GM18909 (cell line): ENCODE measurements around the gene VASP.

Experiments used
- ATAC-seq: cut with Tn5 transposase; IDR thresholded peaks from one replicate; pipeline ENCODE4 v1.9.1; 2021; ENCODE audit warnings: mild to moderate bottlenecking; ENCODE audit not compliant: unreplicated experiment, poor library complexity

Gene VASP

DNA sequence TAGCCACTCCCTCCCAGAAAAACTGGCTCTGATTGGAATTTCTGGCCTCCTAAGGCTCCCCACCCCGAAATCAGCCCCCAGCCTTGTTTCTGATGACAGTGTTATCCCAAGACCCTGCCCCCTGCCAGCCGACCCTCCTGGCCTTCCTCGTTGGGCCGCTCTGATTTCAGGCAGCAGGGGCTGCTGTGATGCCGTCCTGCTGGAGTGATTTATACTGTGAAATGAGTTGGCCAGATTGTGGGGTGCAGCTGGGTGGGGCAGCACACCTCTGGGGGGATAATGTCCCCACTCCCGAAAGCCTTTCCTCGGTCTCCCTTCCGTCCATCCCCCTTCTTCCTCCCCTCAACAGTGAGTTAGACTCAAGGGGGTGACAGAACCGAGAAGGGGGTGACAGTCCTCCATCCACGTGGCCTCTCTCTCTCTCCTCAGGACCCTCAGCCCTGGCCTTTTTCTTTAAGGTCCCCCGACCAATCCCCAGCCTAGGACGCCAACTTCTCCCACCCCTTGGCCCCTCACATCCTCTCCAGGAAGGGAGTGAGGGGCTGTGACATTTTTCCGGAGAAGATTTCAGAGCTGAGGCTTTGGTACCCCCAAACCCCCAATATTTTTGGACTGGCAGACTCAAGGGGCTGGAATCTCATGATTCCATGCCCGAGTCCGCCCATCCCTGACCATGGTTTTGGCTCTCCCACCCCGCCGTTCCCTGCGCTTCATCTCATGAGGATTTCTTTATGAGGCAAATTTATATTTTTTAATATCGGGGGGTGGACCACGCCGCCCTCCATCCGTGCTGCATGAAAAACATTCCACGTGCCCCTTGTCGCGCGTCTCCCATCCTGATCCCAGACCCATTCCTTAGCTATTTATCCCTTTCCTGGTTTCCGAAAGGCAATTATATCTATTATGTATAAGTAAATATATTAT, 33.3 kb upstream of the VASP start:
- ATAC-seq = no peak

DNA sequence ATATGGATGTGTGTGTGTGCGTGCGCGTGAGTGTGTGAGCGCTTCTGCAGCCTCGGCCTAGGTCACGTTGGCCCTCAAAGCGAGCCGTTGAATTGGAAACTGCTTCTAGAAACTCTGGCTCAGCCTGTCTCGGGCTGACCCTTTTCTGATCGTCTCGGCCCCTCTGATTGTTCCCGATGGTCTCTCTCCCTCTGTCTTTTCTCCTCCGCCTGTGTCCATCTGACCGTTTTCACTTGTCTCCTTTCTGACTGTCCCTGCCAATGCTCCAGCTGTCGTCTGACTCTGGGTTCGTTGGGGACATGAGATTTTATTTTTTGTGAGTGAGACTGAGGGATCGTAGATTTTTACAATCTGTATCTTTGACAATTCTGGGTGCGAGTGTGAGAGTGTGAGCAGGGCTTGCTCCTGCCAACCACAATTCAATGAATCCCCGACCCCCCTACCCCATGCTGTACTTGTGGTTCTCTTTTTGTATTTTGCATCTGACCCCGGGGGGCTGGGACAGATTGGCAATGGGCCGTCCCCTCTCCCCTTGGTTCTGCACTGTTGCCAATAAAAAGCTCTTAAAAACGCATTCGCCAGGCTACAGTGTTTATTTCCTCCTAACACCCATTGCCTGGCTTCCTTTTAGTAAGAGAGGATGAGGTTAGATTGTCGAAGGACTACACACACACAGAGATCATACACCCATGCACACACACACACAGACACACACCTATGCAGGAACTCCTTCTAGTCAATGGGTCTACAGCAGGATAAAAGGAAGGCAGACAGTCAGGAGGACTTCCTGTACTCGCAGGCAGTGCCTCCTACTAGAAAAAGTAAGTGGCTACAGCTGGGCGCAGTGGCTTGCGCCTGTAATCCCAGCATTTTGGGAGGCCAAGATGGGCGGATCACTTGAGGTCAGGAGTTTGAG, 32.4 kb upstream of the VASP start:
- no peak for ATAC-seq

DNA sequence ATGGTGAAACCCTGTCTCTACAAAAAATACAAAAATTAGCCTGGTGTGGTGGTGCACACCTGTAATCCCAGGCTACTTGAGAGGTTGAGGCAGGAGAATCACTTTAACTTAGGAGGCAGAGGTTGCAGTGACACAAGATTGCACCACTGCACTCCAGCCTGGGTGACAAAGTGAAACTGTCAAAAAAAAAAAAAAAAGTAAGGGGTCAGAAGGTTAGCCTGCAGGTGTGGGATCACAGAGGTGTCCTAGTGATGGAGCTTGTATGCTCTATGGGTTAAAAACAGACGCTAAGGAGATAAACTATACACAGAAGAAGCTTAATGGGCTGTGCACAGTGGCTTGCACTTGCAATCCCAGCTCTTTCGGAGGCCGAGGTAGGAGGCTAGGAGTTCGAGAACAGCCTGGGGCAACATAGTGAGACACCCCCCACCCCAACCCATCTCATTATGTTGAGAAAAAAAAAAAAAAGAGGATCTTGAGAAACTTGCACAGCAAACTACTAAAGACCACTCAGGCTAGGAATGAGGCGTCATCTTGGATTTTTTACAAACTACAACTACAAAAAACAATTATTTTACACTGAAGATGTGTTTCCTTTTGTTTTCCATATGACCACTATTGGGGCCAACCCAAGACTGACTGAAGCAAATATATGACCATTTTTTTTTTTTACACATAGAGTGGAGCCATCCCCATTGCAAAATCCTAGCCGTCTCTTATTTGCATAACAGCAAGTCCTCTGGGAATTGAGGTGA, 31.6 kb upstream of the VASP start:
- ATAC-seq = no peak

DNA sequence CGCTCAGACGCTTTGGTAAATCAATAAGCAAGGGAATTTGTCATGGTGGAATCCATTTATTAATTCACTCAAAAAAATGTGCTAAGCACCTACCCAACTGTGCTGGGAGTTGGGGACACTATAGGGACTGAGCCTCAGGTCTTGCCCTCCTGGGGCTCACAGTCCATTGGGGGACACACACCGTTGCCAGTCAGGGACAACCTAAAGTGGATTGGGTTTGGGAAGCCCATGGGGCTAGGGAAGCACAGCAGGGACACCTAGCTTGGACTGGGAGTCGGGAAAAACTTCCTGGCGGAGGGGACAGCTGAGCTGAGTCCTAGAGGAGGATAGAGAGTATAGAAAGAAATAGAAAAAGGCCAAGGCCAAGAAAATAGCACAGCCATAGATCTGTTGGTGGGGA, 31.0 kb upstream of the VASP start:
- ATAC-seq = no peak

DNA sequence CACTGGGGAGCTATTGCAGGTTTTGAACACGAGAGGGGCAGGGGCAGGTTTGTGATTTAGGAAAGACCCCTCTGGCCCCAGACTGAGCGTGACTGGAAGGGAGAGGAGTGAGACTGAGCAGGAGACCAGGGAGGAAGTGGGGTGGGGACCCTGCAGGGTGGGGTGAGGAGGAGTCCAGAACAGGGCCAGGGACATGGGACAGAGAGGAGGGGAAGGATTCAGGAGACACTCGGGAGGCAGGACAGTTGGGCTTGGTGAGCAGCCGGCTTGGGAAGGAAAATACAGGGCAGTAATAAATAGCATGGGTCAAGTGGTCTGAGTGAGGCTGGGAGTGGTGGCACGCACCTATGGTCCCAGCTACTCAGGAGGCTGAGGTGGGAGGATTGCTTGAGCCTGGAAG, 30.1 kb upstream of the VASP start:
- no peak for ATAC-seq

DNA sequence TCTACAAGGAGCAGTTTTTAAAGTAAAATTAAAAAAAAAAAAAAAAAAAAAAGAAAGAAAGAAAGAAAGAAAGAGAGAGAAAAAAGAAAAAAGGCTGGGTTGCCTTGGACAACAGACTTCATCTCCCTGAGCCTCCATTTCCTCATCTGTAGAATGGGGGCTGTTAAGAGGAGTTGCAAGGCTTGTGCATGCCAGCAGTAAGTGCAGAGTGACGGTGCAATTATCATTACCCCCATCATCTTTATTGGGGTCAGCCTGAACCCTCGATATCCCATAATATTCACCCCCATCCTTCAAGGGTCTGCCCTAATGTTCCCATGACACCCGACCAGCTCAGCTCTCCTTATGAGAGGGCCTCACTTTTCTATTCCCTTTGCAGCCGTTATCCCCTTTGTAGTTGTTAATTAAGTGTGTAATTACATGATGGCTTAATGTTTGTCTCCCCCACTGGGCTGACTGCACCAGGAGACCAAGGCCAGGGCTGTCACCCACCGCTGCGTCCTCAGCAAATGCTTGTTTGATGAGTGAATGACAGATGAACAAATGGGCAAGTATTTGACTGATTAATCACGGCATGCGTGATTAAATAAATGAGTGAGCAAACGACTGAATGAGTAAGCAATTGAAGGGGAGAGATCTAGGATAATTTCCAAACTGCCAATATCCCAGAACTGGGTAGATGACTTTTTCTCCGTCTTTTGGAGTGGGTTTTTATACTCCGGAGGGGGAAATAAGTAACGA, 29.4 kb upstream of the VASP start:
- peak; percentile 10 for ATAC-seq

DNA sequence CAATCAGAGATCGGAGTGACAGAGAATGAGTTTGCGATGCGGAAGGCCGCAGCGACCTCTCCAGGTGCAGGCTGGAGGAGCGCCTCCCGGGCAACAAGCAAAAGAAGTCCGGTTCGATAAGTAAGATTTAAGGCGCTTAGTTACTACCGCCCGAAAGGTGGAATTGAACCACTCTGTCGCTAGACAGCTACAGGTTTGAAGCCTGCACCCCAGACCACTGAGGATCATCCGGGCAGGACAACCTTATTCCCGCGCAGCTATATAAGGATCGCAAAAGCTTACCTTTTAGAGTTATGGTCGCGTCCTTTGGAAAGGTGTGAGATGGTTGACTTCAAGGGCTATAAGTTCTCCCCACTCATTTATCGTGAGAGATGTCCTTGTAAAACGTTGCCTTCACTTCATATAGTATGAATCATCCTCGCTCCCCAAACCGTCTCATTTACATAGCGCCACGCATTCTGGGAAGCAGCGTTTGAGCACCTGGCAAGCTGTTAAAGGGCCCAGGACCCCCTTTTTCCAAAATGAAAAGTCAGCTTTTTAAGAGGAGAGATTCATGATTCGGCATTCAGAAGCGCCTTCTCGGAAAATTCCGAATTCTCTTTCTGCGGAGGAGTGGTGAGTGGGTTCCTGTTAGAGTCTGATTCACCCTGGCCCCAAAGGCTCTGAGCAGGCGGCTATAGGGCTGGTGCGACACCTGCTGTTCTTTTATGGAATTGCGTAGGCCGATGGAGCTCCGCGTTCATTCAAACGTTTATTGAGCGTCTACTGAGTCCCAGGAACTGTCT, 28.6 kb upstream of the VASP start:
- peak; percentile 77 for ATAC-seq

DNA sequence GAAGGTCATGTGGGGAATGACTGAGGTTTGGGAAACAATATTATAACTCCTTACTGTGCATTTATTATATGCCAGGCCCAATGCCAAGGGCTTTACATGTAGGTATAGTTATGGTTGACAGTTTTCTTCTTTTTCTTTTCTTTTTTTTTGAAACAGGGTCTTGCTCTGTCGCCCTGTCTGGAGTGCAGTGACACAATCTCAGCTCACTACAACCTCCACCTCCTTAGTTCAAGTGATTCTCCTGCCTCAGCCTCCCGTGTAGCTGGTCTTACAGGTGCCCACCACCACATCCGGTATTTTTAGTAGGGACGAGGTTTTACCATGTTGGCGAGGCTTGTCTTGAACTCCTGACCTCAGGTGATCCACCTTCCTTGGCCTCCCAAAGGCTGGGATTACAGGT, 24.2 kb upstream of the VASP start:
- ATAC-seq = no peak

DNA sequence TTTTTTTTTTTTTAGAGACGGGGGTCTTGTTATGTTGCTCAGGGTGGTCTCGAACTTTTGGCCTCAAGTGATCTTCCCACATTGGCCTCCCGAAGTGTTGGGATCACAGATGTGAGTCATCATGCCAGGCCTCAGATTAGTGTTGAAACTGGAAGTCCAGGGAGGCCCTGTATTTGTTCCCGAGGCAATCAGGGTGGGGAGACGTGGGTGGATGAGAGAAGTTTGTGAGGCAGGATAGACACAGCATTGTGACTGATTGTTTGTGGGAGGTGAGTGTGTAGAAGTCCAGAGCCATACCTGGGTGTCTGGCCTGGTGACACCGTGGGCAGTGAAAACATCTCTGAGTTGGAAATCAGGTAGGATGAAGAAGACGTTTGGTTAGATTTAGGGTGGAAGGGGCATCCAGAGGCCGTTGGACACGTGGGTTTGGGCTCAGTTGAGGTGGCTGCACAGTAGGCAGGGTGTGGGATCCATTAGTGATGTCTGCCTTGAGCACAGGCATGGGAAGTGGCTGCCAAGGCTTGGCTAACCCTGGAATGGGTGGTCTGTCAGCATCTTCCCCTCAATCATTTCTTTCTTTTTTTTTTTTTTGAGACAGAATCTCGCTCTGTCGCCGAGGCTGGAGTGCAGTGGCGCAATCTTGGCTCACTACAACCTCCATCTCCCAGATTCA, 22.9 kb upstream of the VASP start:
- ATAC-seq = no peak

DNA sequence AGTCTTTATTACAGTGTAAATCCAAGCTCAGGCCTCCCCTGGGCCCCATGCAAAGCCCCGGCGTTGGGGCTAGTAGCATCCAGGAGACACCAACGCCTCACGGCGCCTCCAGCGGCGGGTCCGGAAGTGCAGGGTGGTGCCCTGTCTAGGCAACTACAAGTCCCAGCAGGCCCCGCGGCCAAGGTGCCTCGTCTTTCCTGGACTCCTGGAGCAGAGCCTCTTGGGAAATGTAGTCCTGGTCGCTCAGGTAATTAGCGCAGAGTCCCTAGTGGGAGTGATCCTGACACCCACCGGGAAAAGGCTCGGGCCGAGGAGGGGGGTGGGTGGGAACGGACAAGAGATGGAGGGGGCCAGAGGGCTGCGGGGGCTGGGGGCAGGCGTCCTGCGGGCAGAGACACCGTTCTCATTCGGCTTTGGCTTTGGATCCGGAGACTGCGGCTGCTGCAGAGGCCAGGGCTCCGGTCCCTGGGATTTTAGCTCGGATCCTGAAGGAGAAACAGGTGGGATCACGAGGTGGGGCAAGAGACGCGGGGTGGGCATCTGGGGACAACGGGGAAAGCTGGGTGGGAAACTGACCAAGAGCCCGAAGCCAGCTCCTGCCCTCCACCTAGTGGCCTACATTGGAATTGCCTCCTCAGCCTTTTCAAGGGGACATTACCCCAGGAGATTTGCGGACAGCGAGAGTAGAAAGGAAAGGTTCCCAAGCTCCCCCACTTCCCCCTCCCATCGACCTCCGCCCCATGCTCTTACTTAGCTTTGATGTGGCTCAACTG, 21.8 kb upstream of the VASP start:
- ATAC-seq = peak; percentile 90

DNA sequence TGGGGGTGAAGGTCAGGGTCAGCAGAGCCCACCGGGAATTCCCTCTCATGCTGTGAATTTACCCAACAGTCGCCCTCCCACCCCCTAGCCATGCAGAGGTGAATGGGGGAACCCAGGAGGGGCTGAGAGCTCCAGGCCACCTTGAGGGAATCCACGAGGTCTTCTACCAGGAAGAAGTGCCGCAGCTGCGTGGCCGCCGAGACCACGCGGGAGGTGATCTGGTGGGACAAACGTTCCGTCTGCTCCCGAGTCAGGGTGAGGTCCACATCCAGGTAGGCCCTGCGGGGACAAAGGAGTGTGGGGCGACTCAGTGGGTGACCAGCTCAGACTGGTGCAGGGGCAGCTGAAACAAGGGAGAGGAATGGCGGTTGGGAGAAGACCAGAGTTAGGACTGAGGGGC, 18.6 kb upstream of the VASP start:
- no peak for ATAC-seq

DNA sequence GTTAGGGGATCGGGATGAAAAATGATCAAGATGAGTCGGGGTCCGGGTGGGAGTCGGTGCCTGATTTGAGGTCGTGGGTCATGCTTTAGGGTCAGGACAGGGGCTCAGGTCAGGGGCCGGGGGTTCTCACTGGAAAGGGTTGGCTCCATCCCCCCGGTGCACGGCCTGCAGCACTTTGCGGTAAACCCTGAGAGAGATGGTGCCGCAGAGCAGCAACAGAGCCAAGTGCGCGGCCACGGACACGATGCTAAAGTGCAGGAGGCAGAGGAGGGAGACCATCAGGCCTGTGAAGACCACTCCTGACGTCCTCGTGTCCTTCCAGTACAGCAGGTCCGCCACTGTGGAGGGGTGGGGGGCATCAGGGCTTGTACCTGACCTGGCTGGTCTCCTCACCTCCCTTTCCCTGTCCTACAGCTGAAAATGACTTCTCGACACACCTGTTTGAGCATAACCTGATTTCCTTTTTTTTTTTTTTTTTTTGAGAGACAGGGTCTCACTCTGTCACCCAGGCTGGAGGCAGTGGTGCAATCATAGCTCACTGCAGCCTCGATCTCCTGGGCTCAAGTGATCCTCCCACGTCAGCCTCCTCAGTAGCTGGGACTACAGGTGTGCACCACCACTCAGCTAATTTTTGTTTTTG, 17.9 kb upstream of the VASP start:
- no peak for ATAC-seq

DNA sequence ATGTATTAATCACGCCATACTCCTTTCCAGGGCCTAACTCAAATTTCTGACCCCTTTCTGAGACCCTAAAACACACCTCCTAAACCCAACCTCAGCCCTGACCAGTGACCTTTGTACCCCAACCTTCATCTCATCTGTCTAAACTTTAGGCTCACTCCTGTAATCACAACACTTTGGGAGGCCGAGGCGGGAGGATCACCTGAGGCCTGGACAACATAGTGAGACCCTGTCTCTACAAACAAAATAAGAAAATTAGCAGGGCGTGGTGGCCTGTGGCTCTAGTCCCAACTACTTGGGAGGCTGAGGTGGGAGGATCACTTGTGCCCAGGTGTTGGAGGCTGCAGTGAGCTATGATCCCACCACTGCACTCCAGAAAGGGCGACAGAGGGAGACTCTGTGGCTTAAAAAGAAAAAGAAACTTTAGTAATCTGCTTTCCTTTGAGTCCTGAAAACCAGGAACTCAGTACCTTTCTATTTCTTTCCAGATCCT, 15.1 kb upstream of the VASP start:
- ATAC-seq = no peak

DNA sequence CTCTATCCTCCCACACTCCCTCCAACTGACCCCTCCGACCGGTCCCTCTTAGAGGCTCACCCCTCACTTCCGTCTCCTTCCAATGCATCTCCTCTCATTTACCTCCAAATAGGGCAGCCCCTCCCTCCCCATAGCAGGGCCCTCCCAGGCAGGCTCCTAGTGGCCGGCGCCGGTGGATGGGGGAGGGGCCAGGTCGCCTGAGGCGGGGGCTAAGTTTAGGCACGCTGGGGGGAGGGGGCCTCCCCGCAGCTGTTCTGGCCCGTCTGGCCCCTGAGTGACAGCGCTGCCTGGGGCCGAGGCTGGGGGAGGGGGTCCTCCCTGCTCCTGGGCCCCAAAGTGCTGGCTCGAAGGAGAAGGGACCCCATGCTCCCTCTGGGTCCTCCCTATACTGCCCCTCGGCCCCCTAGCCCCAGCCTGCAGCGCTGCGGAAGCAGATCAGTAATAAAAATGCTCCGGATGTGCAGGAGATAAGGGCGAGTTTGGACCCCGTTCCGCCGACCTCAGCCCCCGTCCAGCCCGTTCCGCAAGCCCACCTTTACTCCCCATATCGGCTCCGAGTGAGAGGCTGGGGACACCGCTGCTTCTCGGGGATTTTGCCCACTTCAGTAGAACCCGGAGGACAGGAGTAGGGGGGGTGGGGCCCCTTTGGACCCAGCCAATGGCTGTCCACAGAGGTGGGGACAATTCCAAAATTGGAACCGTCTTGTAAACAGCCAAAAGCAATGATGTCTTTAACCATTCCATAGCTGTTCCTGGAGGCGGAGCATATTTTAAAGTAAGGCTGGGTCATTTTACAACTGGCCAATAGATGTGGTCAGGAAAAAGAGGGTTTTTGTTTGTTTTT, 14.4 kb upstream of the VASP start:
- ATAC-seq = no peak

DNA sequence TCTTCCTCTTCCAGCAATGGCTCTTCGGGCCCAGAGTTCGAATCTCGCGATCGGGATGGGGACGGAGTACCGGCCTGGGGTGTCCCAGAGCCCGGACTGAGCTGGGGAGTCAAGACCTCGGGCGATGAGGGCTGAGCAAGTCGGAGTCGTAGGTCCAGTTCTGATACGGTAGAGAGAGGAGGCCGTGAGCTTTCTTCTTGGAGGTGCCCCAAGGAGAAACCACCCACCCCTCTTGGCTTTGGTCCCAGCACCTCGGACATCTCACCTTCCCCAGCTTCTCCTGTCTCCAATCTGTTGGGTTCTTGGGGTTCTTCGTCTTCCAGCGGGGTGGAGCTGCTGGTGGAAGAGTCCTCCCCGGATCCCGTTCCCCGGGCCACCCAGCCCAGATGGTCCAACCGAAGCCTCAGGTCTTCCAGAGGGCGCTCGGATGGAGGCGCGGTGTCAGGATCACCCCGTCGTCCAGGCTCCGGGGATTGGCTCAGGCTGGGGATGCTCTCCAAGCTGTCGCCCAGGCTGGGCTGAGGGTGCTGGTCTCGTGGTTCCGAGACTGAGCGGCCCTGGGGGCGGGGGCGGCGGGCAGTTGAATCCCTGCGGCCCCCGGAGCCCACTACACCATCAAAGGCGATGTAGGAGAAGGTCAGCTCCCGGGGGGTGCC, 12.9 kb upstream of the VASP start:
- ATAC-seq = no peak

DNA sequence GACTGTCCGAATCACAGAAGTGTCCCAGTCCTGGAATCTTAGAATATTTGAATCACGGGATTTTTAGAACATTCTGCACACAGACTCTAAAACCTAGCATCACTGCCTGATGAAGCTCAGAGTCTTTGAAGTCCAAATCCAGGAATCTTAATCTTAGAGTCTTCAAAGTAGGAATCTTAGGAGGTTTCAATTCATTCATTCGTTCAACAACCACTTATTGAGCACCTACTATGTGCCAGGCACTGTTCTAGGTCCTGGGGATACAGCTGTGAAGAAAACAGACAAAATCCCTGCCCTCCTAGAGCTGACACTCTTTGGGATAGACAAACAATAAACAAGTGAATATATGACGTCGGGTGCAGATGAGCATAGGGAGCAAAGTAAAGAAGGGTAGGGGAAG, 12.1 kb upstream of the VASP start:
- no peak for ATAC-seq
